ENCODE measurements around the gene C2CD3.

Gene C2CD3, protein sequence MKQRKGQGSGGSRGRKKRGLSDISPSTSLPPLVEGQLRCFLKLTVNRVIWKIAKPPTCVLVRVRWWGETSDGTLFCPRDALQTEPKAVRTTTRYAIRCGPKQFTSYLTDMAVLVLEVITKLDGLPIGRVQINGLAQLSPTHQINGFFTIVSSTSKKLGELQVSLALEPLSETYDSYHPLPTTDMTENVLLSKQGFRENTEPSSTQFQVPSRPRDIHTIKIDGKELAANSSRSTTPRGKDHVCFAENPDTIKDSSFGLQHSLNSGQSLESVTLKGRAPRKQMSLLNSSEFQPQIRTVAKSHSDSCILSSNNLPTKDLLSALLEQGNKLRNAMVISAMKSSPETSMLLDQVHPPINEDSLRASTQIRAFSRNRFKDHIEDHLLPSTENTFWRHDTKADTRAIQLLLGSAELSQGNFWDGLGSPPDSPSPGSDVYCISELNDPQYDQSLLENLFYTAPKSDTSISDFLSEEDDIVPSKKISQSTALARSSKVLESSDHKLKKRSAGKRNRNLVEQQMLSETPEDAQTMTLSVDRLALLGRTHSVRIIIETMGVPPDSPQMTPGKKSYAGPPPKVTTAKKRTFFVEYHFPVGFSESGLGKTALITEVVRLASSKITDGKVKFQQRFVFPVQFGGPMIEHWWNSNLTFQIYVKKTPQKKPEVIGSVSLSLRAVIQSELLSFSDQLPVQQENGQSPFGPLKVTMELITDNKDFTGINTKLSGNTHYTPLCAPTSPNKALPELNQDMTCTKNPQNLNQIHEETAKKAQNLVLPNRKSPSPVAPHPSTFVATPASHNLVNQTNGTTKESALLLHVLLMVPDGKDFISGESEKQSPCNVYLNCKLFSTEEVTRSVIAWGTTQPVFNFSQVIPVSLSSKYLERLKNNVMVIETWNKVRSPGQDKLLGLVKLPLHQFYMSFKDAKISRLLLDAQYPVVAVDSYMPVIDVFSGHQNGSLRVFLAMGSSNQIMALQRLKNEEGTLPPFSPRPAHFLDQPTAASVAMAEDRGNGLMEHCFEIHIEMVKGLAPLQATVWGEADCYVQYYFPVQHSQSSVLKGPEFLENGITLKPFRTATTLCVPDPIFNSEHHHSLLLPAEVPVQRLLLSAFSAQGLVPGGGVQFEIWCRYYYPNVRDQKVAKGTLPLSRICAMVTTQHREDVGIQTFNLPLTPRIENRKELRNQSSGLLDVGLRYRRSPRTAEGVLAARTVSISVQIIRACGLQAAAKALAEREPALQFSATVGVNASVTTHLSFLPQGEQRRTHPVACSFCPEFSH (N-terminal part only)

GRCh38 chr11:74170694-74171629 lies at the start of gene C2CD3, which contains the start of gene PPME1:
C2CD3 (minus strand) TSS chr11:74171002; CDS start chr11:74170792, 210 bp downstream.
PPME1 (plus strand) TSS chr11:74171289; CDS start chr11:74171422, 133 bp downstream.
- peak; percentile 100 for DNase-seq (ENCODE audit: low read depth)

DNA sequence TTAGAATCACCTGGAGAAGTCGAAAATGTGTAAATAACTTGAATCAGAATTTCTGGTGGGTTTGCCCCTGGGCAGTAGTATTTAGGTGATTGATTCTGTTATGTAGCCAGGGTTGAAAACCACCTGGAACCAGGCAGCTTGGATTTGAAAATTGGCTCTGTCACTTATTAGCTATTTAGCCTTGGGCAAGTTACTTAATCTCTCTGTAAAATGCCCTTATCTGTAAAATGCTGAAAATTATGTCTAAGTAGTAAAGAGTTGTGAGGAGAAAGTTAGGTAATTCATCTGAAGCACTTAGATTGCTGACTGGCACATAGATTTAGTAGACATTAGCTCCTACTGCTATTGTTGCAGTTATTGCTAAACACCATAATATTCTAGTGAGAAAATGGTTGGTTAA lies 49.6 kb upstream of the C2CD3 start:
- no peak for DNase-seq (ENCODE audit: low read depth)

DNA sequence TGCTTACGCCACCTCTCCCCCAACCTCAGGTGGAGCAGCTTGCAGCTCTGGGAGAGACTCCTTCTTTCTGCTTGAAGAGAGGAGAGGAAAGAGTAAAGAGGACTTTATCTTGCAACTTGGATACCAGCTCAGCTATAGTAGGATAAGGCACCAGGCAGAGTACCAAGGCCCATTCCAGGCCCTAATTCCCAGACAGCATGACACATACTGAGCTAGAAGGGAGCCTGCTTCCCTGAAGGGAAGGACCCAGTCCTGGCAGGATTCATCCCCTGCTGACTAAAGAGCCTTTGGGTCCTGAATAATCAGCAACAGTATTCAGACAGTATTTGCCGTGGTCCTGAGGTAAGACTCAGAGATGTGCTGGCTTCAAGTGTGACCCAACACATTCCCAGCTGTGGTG lies 41.7 kb upstream of the C2CD3 start:
- DNase-seq (ENCODE audit: low read depth): no peak

GRCh38 chr11:74208507-74208906 lies 37.7 kb upstream of the C2CD3 start:
- no peak for DNase-seq (ENCODE audit: low read depth)

DNA sequence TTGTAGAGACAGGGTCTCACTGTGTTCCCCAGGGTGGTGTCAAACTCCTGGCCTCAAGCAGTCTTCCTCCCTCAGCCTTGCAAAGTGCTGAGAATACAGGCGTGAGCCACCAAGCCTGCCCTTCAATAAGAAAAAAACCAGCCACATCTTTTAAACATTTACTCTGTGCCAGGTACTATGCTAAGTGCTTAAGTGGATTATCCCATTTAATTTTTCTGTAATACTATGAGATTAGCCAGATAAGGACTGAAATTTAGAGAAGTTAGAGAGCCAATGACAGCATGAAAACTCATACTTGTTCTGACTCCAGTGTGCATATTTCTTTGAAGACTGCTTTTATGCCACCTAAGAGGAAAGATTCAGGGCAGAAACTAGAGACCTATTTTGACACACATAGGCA lies 35.9 kb upstream of the C2CD3 start:
- DNase-seq (ENCODE audit: low read depth): no peak

DNA sequence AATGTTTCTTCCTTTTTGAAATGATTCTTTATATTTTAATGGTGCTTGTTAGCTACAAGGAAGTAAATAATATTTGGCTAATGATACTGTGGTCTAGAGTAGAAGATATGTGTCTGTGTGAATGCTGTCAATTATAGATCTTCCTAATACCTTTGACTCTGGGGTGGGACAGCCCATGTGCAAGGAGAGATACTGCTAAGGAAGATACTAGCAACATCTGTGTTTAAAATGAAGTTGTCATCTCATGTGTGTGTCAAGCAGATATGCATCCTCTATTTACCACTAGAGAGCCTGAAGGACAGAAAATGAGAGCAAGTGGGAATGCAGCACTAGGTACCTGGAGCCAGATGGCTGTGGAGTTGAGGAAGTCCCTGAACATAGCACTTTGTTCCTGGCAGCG lies 34.4 kb upstream of the C2CD3 start:
- no peak for DNase-seq (ENCODE audit: low read depth)

GRCh38 chr11:74204701-74205100 lies 33.9 kb upstream of the C2CD3 start:
- no peak for DNase-seq (ENCODE audit: low read depth)

DNA sequence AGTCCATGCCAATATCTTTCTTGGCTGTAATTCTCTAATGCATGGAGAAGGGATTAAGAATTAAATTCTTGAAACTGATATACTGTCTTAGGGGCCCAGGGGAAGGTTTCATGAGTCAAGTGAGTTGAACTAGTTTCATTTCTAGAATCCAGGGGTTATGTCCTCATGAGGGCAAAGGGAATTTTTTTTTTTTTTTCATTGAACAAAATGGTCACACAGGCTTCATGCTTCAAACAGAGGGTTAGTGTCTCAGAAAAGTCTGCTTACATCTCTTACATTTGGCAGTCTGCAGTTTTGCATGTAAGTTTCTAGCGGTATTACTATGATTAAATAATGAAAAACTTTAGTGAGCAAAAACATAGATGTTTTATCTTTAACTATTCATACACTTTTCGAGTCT lies 33.2 kb upstream of the C2CD3 start:
- DNase-seq (ENCODE audit: low read depth): no peak

DNA sequence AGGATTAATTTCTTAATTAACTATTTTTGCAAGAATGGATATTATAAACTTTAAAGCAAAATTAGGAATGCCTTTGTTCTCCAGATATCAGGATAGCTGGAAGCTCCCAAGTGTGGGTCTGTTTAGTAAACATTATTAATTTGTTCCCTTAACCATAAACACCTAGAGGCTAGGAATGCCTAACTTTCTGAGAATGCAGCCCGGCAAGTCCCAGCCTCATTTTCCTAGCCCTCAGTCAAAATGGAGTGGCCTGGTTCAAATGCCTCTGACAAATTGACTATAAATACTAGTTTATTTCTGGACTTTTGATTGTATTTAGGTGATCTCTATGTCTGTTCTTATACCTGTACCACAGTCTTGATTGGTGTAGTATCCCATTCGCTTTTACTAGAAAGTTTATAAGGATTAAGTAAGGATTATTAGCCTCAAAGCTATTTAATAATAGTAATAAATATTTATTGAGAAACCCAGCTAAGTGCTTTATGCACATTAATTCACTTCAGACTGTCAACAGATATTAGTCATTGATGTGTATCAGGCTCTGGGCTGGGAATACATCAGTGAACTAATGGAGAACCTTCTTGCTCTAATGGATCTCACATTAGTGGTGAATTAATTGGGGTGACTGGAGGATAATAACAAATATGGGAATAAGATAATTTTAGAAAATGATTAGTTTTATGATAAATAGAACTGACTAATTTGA lies 26.1 kb upstream of the C2CD3 start:
- no peak for DNase-seq (ENCODE audit: low read depth)

- DNase-seq (ENCODE audit: low read depth): no peak
Measured at GRCh38 chr11:74195828-74196227, 25.0 kb upstream of the C2CD3 start.

GRCh38 chr11:74185695-74186094 lies 14.9 kb upstream of the C2CD3 start:
- DNase-seq (ENCODE audit: low read depth): no peak

DNA sequence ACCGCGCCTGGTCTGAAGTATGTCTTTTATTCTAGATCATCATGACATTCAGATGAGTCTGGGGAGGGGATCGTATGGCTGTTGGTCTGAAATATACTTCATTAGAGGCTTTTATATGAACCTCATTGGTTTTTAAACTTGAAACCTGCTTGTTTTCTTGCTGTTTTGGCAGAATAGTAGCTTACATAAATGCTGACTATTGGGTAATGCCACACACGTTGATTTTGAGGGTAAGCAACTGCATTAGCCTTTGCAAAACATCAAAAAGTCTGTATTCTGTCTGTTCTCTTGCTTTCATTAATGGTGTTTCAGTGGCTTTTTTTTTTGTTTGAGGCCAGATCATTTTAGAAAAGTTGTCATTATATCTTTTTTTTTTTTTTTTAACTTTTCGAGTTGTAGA lies 14.5 kb upstream of the C2CD3 start:
- no peak for DNase-seq (ENCODE audit: low read depth)

DNA sequence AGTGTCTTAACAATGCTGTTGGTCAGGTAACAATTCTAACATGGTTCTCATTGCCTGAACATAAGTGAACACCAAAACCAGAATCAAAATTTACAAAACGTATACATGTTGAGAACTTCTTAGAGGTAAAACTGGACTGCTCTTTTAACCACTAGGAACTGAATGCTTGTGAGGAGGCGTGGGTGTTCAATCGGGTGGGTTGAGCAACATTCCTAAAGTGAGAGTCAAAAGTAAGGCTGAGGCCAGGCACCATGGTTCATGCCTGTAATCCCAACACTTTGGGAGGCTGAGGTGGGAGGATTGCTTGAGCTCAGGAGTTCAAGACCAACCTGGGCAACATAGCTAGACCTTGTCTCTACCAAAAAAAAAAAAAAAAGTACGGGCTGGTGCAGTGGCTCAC lies 11.8 kb upstream of the C2CD3 start:
- no peak for DNase-seq (ENCODE audit: low read depth)

- no peak for DNase-seq (ENCODE audit: low read depth)
Measured at GRCh38 chr11:74179234-74180052, 8.6 kb upstream of the C2CD3 start.

DNA sequence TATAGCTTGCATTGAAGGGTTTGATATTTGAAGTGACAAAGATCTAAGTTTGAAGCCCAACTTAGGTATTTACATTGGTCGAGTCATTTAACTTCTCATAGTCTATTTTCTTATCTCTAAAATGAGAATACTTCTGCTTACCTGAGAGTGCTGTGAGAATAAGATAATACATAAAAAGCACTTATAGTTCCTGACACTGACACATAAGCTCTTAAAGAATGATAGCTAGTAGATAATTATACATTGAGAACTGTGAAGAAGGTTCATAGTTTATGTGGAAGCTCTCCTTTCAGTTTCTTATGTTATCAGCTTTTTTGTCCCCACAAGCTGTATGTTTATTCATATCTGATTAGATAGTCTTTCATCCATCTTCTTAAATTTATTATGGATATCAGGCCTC lies 5.1 kb upstream of the C2CD3 start:
- DNase-seq (ENCODE audit: low read depth): no peak

- DNase-seq (ENCODE audit: low read depth): no peak
Measured at GRCh38 chr11:74171997-74172396, 1.2 kb upstream of the C2CD3 start.

GRCh38 chr11:74171630-74171968 lies 797 bp upstream of the C2CD3 start:
- DNase-seq (ENCODE audit: low read depth): no peak

- no peak for DNase-seq (ENCODE audit: low read depth)
Measured at GRCh38 chr11:74169738-74170458, 904 bp downstream of the C2CD3 start.

DNA sequence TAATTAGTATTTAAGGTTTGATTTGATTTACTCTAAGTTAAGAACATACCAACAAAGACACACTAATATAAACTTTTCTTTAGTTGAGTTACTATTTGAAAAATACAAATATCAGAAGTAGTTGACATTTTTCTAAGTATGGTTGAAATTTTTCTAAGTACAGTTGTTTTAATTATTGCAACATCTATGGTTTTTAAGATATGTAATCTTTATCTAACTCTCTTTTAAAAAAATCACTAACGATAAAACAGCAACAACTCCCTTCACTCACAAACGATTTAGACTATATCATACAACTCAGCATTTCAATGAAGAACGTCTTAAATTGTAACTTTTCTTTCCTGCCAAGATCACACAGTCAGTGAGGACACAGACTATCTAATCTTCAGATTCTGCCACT lies 2.0 kb downstream of the C2CD3 start:
- DNase-seq (ENCODE audit: low read depth): no peak
